ENCODE measurements around the gene DDX24. TPM values are rescaled to one million over a fixed set of nuclear protein-coding genes. Genes with fewer than 3 reads are reported as not detected.

DDX24 gene
- total and polyA plus RNA-seq, 11 donors: 113 to 268 (median 204) TPM

DNA sequence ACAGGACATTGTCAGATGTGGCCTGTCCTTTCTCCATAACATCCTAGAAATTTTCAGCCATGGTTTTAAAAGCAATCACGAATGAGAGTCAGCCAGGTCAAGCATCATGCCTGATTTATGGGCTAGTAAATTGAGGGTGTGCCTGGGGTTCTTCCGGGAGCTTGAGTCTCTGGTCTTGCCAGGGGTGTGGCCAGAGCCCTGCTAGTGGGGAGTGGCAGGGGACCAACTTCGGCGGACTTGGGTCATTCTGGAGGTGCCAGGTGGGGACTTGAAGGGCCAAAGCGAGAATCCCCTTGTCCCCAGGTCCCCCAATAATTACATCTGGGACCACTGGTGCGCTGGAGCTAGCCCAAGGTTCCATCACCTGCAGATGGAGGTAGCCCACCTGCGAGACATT lies 49.1 kb downstream of the DDX24 start:
- intact Hi-C loops (cut with DNase I): loop anchor here in 2 of 10 donors (10.0 kb wide), 1 partner anchor 453 kb away; no protein-coding TSS in a partner anchor
- no peaks in the 10 kb centered on the region for H3K36me3 ChIP-seq
- H3K27ac ChIP-seq: no peak overlapping the region
- peaks cover 0 to 4% (median 0%) of the 10 kb centered on the region in 12 donors for H3K9me3 ChIP-seq
- peaks cover 0 to 16% (median 2%) of the 10 kb centered on the region in 12 donors for H3K4me1 ChIP-seq
- H3K27me3 ChIP-seq: no peaks in the 10 kb centered on the region
- ATAC-seq (no peak), DNase-seq (no peak)
- H3K4me3 ChIP-seq: no peak overlapping the region
- 85 to 94% (median 91%) methylated on average over 6 to 7 of the region's 7 CpGs for WGBS, 4 donors
- TF ChIP-seq, protein P1, sequence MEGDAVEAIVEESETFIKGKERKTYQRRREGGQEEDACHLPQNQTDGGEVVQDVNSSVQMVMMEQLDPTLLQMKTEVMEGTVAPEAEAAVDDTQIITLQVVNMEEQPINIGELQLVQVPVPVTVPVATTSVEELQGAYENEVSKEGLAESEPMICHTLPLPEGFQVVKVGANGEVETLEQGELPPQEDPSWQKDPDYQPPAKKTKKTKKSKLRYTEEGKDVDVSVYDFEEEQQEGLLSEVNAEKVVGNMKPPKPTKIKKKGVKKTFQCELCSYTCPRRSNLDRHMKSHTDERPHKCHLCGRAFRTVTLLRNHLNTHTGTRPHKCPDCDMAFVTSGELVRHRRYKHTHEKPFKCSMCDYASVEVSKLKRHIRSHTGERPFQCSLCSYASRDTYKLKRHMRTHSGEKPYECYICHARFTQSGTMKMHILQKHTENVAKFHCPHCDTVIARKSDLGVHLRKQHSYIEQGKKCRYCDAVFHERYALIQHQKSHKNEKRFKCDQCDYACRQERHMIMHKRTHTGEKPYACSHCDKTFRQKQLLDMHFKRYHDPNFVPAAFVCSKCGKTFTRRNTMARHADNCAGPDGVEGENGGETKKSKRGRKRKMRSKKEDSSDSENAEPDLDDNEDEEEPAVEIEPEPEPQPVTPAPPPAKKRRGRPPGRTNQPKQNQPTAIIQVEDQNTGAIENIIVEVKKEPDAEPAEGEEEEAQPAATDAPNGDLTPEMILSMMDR (IDR thresholded peaks at IDR 0.05): no peak
- no peak for TF ChIP-seq POLR2A (IDR thresholded peaks at IDR 0.05)

DNA sequence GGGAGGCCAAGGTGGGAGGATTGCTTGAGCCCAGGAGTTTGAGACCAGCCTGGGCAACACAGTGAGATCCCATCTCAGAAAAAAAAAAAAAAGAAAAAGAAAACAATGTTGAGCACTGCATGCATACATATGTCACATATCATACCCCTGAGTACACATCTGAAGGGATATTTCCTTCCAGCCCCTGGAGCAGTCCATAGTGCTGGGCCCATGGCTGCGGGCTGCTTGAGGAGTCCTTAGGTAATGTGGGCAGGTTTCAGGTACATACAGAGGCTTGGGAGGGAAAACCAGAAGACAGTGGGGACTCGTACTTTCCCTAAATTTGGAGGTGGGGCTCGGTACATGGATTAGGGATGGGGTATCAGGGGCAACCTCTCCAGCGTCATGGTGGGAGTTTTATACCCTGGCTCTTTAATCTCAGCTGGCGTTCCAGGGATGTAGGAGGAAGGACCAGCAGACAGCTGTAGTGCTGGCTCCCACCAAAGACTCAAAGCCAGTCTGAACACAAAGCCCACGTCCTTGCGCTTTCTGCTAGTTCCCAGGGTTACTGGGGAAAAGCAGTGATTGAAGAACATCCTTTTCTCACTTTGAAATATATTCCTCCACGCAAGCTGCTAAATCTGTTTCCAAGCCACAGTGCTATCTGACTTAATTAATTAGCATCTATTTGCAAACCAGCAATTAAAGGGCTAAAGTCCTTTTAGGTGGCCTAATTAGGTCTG lies 49.7 kb downstream of the DDX24 start:
- TF ChIP-seq POLR2A (IDR thresholded peaks at IDR 0.05): no peak
- TF ChIP-seq, protein P1 (IDR thresholded peaks at IDR 0.05): no peak
- Histone ChIP-seq H3K4me1 (peaks cover 0 to 16% (median 3%) of the 10 kb centered on the region in 12 donors), H3K27me3 (no peaks in the 10 kb centered on the region), H3K27ac (no peak overlapping the region), H3K4me3 (no peak overlapping the region), H3K36me3 (no peaks in the 10 kb centered on the region), H3K9me3 (peaks cover 0 to 4% (median 0%) of the 10 kb centered on the region in 12 donors)
- DNase-seq (no peak), ATAC-seq (no peak)
- intact Hi-C loops (cut with DNase I): loop anchor here in 2 of 10 donors (10.0 kb wide), 1 partner anchor 453 kb away; no protein-coding TSS in a partner anchor
- WGBS, 4 donors: 90 to 93% (median 92%) methylated on average over 8 of the region's 8 CpGs

- Histone ChIP-seq H3K4me3 (no peak overlapping the region), H3K9me3 (peaks cover 0 to 4% (median 0%) of the 10 kb centered on the region in 12 donors), H3K4me1 (peaks cover 0 to 15% (median 1%) of the 10 kb centered on the region in 12 donors), H3K27me3 (no peaks in the 10 kb centered on the region), H3K36me3 (no peaks in the 10 kb centered on the region), H3K27ac (no peak overlapping the region)
- DNase-seq (no peak), ATAC-seq (no peak)
- TF ChIP-seq, protein P1 (IDR thresholded peaks at IDR 0.05): no peak
- TF ChIP-seq POLR2A (IDR thresholded peaks at IDR 0.05): no peak
- intact Hi-C loops (cut with DNase I): loop anchor here in 2 of 10 donors (10.0 kb wide), 1 partner anchor 454 kb away; no protein-coding TSS in a partner anchor
- 87 to 92% (median 90%) methylated on average over 14 of the region's 14 CpGs for WGBS, 4 donors
These were observed 50.4 kb downstream of the DDX24 start for GRCh38 chr14:94030571-94030970.

DNA sequence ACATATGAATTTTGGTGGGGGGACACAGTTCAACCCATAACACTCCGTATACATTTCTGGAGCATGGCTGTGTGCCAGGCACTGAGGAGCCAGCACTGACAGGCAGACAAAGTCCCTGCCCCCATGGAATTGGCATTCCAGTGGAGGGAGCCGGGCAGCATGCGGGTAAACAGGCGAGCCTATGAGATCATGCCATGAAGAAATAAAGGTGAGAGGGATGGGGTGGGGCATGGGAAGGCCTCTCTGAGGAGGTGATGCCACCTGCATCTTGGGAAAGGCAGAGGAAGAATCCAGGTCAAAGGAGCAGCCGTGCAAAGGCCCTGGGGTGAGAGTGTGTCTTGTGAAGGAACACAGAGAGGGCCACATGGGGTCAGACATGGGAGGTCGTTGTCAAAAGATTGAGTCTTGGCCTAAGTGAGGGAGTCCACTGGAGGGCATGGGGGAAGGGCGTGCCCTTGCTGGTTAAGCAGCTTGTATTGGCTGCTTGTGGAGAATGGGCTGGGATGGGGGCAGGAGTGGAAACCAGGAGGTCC lies 51.3 kb downstream of the DDX24 start:
- H3K4me3 ChIP-seq: no peak overlapping the region
- intact Hi-C loops (cut with DNase I): loop anchor here in 3 of 10 donors (10.0 kb wide), 2 partner anchors 455 to 825 kb away; partner anchors contain the start of genes GON7 (in 1 of the 3) and UBR7 (in 1 of the 3)
- WGBS, 4 donors: 87 to 93% (median 90%) methylated on average over 7 of the region's 7 CpGs

More for the DNA sequence above, 51.3 kb downstream of the DDX24 start:
- Histone ChIP-seq H3K27me3 (no peaks in the 10 kb centered on the region), H3K9me3 (peaks cover 0 to 3% (median 0%) of the 10 kb centered on the region in 12 donors), H3K36me3 (no peaks in the 10 kb centered on the region), H3K27ac (no peak overlapping the region), H3K4me1 (peaks cover 0 to 15% (median 1%) of the 10 kb centered on the region in 12 donors)
- DNase-seq (no peak), ATAC-seq (no peak)
- TF ChIP-seq, protein P1 (IDR thresholded peaks at IDR 0.05): no peak
- no peak for TF ChIP-seq POLR2A (IDR thresholded peaks at IDR 0.05)

Measured in heart left ventricle (tissue), 16 donors.